HG02642 (cell line): ENCODE results near the gene CPN1.
"Not testable (repeated sequence)": the region's sequence is repeated elsewhere in the genome, so short reads cannot be mapped to it uniquely, and the experiment has no call there.

Experiments
- ATAC-seq: cut with Tn5 transposase; IDR thresholded peaks from one replicate; pipeline ENCODE4 v1.9.1; 2021; ENCODE audit warnings: mild to moderate bottlenecking; ENCODE audit not compliant: unreplicated experiment, poor library complexity

CPN1 gene

DNA sequence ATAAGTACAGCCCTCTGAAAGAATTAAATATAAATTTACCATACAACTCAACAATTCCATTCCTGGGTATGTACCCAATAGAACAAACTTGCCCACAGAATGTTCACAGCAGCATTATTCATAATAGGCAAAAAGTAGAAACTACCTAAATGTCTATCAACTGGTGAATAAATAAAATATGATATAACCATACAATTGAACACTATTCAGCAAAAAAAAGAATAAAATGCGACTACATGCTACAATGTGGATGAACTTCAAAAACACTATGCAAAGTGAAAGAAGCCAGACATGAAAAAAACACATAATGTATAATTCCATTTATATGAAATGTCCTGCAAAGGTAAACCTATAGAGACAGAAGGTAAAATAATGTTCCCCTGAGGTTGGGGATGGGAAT is 2.0 kb upstream of the CPN1 start:
- no peak for ATAC-seq

GRCh38 chr10:100082276-100082675 is 607 bp upstream of the CPN1 start:
- ATAC-seq = not testable (repeated sequence)

DNA sequence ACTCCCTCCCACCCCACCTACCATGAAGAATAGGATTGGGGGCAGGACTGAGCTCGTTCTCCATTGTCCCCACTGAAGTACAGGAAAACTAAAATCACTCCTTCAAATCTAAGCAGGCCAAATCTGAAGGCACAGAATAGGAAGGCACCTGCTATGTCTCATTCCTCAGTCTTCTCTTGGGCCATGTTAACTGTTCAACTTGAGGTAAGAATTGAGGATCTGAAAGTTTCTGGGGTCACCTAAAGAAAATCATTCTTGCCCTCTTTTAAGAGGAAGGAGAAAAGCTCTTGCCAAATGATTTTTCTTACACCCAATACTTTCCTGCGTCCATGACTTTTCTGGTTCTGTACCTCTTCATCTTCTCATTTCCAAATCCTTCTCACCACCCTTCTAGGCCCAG is 4.9 kb downstream of the CPN1 start:
- ATAC-seq = no peak

DNA sequence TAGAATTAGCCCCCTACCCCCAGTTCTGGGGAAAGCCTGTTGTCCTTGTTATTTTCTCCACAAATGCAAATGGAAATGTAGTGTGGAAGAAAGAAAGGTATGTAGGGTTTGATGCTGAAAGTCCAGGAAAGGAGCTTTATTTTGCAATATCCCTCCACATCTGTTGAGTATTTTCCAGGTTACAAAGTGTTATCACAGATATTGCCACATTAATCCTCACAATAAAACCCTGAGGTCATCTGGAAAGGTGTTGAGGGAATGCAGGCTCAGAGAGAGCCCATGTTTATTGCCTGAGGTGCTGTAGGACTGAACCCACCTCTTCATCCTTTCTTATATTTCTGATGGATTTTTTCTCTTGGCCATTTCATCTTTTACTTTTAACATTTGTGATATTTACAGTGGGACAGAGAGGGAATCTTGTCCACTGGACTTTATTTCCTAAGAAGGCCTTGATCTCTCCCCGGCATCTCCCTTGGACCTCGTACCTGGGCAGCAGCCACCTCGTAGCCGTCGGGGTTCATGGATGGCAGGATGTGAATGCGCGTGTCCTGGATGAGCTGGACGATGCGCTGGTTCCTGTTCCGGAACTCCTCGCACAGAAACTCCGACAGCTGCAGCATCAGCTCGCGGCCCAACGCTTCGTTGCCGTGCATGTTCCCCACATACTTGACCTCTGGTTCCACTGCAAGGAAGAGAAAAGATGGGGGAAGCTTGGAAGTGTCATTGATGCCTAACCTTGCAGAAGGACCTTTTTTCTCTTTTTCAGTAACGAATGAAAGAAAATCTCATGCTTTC is 6.0 kb downstream of the CPN1 start:
- ATAC-seq = no peak

DNA sequence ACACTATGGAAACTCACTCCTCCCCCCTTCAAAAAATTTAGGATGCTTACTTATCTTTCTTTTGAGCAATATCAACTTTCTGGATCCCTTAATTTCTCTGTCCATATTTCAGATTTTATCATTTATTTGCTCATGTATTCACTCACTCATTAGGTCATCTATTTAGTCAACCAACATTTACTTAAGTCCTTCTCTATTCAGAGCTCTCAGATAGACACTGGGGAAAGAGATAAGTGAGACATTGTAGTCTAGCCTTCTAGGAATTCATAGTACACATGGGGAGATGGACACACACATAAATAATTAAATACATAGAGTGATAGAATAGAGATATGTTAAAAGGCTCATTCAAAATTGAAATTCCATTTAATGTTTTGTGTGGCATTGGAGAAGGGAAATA is 9.2 kb downstream of the CPN1 start:
- ATAC-seq = no peak

DNA sequence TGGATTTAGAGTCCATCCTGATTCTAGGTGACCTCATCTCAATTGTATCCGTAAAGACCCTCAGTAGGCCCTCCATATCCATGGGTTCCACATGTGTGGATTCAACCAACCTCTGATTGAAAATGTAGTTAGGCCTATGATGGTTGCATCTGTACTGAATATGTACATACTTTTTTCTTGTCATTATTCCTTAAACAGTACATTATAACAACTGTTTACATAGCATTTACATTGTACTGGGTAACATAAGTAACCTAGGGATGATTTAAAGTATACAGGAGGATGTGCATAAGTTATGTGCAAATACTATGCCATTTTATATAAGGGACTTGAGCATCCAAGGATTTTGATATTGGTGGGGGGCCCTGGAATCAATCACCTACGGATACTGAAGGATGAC is 10.1 kb downstream of the CPN1 start:
- ATAC-seq = no peak

GRCh38 chr10:100067466-100067865 is 14.2 kb downstream of the CPN1 start:
- no peak for ATAC-seq

- ATAC-seq = no peak
These were observed 16.5 kb downstream of the CPN1 start for GRCh38 chr10:100065084-100065660.

- no peak for ATAC-seq
These were observed 20.3 kb downstream of the CPN1 start for GRCh38 chr10:100061401-100061800.

DNA sequence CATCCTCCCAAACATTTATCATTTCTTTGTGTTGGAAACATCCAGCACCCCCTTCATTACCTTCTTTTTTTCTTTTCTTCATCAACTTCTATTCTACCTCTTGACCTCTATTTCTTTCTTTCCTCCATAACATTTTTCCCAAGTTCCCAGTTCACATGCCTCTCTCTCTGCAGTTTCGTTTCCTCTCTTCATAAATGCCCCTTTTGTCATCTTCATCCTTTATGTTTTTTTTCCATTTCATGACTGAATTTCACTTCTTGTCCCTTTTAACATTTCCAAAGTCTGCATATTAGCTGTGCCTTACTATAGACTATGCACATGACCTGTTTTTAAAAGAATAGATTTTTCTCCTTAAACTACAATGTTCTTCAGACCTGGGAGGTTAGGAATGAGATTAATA is 23.7 kb downstream of the CPN1 start:
- no peak for ATAC-seq

DNA sequence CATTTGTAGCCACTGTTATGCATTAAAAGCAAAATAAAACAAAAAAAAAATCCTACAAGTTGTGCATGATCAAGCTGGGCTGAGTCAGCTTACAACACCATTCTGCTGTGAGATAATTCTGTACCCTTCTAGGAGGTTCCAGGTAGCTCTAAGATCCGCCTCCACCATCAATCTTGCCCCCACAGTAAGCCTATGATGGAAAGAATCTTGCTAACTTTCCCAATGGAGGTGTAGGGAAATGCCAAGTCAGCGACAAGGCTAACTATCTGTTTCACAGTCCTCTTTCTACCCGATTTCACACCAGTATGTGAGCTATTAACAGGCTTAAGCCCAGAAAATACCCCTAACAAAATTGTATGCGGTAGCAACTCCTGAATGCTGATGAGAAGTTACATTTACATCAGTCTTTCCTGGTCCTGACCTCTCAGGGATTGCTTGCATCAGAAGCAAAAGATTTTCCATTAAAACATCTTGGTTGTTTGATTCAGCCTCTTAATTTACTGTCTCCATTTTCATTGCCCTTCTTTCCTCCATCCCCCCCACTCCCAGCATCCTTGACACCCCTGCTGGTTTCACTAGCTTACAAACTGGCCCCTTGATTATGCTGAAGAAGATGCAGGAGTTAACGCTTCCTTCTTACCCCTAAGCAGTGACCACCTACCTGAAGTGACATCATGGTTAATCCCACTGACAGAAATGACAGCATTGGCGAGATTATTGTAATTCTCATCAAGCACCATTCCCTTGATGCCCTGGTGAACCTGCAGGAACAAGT is 27.8 kb downstream of the CPN1 start:
- no peak for ATAC-seq

- peak; percentile 61 for ATAC-seq
These were observed 35.6 kb downstream of the CPN1 start for GRCh38 chr10:100046021-100046486.

DNA sequence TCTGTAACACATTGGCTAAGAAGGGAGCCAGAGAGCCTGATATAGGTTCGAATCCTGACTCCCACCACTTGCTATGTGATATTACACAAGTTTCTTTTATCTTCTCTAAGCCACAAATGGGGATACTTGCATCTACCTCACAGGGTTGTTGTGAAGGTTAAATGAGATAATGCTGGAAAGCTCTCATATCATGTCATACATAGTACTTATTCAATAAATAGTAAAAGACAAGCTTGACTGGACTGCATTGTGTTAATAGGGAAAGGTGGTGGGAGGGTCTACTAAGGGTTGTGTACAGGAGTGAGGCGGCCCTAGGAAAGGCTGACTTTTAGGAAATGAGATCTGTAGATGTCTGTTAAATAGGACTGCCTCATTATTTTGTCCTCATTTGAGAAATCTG is 36.1 kb downstream of the CPN1 start:
- ATAC-seq = no peak

- ATAC-seq = no peak
These were observed 37.9 kb downstream of the CPN1 start for GRCh38 chr10:100043796-100044195.

DNA sequence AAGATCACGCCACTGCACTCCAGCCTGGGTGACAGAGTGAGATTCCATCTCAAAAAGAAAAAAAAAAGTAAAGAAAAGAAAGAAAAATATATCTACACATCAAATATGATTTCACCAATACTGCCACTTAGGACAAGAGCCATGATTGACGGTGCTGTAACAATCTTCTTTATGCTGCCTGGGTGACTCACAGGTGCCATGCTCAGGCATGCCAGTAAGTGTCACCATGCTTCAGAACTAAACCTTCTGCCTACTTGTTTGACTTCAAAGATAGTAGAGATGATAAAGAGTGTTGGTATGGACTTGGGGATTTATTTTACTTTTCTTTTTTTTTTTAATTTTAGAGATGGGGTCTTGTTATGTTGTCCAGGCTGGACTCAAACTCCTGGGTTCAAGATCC is 38.3 kb downstream of the CPN1 start:
- no peak for ATAC-seq

GRCh38 chr10:100041306-100042002 is 40.2 kb downstream of the CPN1 start:
- ATAC-seq = no peak

DNA sequence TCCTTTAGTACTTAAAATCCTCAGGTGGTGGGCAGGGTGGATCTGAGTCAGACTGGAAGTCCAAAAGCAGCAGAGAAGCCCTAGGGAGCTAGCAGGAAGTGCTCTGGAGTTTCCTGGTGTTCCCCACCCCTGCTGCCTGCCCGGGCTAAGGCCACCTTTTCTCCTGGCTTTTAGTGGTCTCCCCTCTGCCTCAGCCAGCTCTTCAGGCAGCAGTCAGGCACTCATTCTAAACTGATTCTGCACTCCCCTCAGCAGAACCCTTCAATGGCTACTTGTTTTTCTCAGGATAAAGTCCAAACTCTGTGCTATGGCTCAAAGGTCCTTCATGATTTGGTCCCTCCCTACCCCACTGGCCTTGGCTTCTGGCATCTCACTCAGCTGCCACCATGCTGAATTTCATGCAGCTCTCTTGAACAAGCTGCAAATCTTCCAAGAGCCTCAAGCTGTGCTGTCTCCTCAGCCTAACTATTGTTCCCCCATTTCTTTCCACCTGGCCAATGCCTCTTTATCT is 43.1 kb downstream of the CPN1 start:
- ATAC-seq = no peak

DNA sequence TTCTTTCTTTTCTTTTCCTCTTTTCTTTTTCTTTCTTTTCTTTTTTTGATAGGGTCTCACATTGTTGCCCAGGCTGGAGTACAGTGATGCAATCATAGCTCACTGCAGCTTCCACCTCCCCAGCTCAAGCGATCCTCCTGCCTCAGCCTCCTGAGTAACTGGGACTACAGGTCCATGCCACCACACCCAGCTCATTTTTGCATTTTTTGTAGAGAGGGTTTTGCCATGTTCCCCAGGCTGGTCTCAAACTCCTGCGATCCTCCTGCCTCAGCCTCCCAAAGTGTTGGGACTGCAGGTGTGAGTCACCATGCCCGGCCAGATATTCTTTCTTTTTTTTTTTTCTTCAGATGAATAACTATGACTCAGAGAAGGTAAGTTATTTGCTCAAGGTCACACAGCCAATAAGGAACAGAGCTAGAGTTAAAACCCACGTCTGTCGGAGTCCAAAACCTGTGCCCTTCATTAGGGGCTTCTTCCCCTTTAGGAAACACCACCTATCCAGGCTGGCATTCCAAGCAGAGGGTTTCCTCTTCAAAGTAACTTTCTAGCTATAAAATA is 43.8 kb downstream of the CPN1 start:
- ATAC-seq = no peak

GRCh38 chr10:100036850-100037249 is 44.8 kb downstream of the CPN1 start:
- ATAC-seq = no peak

DNA sequence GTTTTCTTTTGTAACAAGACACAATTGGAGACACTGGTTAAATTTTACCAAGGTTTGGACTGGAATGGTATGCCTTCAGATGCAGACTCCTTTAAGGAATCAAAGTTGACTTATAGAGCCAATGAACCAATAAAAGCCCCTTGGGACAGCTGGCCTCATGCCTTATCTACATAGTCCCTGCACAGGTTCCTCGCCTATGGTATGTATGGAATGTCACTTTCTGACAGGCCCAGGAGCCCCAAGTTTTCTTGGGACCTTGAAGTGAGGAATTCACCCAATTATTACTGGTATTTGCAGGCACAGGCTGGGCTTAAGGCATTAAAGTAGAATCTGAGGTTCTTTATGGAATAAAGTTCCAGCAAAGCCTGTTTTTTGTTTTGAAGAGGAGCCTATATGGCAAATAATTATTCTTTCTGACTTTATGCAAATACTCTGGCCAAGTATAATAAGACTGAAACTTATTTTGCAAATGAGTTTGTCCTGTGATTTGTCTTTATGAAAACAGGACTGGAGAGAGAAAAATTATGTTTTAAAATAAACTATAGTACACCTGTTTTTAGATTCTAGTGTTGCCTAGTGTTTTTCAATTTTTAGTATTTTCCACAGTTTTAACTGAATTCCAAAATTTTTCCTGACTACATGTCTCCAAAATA is 47.8 kb downstream of the CPN1 start:
- ATAC-seq = no peak
